Measurements from ENCODE around the gene TMUB1. TPM values are rescaled to one million over a fixed set of nuclear protein-coding genes. Genes with fewer than 3 reads are reported as not detected.
"Not testable (repeated sequence)": the region's sequence is repeated elsewhere in the genome, so short reads cannot be mapped to it uniquely, and the experiment has no call there.

TMUB1 gene
- total RNA-seq, 1 experiment from 2014 or later = 68.1 TPM

DNA sequence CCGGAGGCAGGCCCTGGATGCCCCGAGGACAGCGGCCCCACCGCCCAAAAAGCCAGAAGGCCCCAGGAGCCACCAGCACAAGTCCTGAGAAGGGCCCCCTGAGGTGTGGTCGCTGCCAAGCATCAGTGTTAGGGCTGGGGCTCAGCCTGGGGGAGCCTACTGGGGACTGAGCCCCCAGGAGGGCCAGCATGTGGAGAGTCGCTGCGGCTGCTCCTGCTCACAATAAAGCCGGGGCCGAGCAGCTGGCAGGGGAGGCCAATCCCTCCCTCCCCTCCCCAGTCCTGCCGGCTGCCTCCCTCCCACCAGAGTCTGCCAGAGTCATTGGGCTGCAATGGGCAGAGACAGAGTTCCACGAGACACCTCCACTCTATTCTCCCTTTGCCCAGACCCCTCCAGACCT is 38.0 kb downstream of the TMUB1 start:
- Mint-ChIP-seq H3K36me3 (ENCODE audit: insufficient read depth, unreplicated experiment) (no peaks in the 10 kb centered on the region), H3K4me3 (ENCODE audit: unreplicated experiment) (no peak overlapping the region), H3K9me3 (ENCODE audit: unreplicated experiment) (no peaks in the 10 kb centered on the region), H3K4me1 (ENCODE audit: low read depth, unreplicated experiment) (no peaks in the 10 kb centered on the region), H3K27me3 (ENCODE audit: insufficient read depth, unreplicated experiment) (peaks cover 4% of the 10 kb centered on the region), H3K27ac (ENCODE audit: unreplicated experiment) (no peak overlapping the region)
- BruUV-seq (replicated peaks) = no TSS peak
- no peaks in the 10 kb centered on the region; the same call in 1 of the 2 replicates for H3K27me3 ChIP-seq (replicated peaks; ENCODE audit: control insufficient read depth, insufficient read depth, low read length)
- H3K4me3 ChIP-seq (ENCODE audit: low read depth, low read length) = no peak overlapping the region
- ChIA-PET CTCF (no interaction called here), POLR2A (no interaction called here)
- TF ChIP-seq, protein P1, sequence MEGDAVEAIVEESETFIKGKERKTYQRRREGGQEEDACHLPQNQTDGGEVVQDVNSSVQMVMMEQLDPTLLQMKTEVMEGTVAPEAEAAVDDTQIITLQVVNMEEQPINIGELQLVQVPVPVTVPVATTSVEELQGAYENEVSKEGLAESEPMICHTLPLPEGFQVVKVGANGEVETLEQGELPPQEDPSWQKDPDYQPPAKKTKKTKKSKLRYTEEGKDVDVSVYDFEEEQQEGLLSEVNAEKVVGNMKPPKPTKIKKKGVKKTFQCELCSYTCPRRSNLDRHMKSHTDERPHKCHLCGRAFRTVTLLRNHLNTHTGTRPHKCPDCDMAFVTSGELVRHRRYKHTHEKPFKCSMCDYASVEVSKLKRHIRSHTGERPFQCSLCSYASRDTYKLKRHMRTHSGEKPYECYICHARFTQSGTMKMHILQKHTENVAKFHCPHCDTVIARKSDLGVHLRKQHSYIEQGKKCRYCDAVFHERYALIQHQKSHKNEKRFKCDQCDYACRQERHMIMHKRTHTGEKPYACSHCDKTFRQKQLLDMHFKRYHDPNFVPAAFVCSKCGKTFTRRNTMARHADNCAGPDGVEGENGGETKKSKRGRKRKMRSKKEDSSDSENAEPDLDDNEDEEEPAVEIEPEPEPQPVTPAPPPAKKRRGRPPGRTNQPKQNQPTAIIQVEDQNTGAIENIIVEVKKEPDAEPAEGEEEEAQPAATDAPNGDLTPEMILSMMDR (IDR thresholded peaks at IDR 0.05; ENCODE audit: insufficient read depth in 1 of 2, low read depth in 1 of 2, low read length in 1 of 2, severe bottlenecking in 1 of 2, unreplicated experiment in 1 of 2) = no peak
- H3K4me1 ChIP-seq = no peaks in the 10 kb centered on the region
- intact Hi-C loops (cut with micrococcal nuclease; ENCODE audit: unreplicated experiment) = no loop called here
- H3K9me3 ChIP-seq = no peaks in the 10 kb centered on the region
- no peaks in the 10 kb centered on the region for H3K36me3 ChIP-seq (ENCODE audit: control insufficient read depth, insufficient read depth, low read length)
- DNase-seq = no peak

DNA sequence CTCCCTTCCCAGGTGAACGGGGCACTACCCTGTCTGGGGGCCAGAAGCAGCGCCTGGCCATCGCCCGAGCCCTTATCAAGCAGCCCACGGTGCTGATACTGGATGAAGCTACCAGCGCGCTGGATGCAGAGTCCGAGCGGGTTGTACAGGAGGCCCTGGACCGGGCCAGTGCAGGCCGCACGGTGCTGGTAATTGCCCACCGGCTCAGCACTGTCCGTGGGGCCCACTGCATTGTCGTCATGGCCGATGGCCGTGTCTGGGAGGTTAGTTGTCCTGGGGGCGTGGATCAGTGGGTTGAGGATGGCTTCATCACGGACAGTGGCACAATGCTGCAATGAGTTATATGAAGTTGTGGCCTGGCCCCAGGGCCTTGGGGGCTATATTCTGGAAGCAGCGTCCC is 39.3 kb downstream of the TMUB1 start:
- H3K36me3 Mint-ChIP-seq (ENCODE audit: insufficient read depth, unreplicated experiment) = no peaks in the 10 kb centered on the region
- BruUV-seq (replicated peaks) = no TSS peak
- intact Hi-C loops (cut with micrococcal nuclease; ENCODE audit: unreplicated experiment) = no loop called here
- no peaks in the 10 kb centered on the region for H3K9me3 Mint-ChIP-seq (ENCODE audit: unreplicated experiment)
- CTCF ChIA-PET = interaction anchor here (0.7 kb wide), 1 partner anchor 18 kb away, joined by 3 read pairs; no protein-coding TSS in a partner anchor
- H3K36me3 ChIP-seq (ENCODE audit: control insufficient read depth, insufficient read depth, low read length) = no peaks in the 10 kb centered on the region
- POLR2A ChIA-PET = no interaction called here
- no peaks in the 10 kb centered on the region for H3K9me3 ChIP-seq
- no peak overlapping the region for H3K4me3 Mint-ChIP-seq (ENCODE audit: unreplicated experiment)
- H3K4me1 Mint-ChIP-seq (ENCODE audit: low read depth, unreplicated experiment) = peaks cover 5% of the 10 kb centered on the region
- no peak overlapping the region for H3K27ac Mint-ChIP-seq (ENCODE audit: unreplicated experiment)
- H3K27me3 Mint-ChIP-seq (ENCODE audit: insufficient read depth, unreplicated experiment) = no peaks in the 10 kb centered on the region
- DNase-seq = no peak
- H3K4me1 ChIP-seq = peaks cover 8% of the 10 kb centered on the region
- no peak overlapping the region for H3K4me3 ChIP-seq (ENCODE audit: low read depth, low read length)
- H3K27me3 ChIP-seq (replicated peaks; ENCODE audit: control insufficient read depth, insufficient read depth, low read length) = no peaks in the 10 kb centered on the region; the same call in 1 of the 2 replicates
- TF ChIP-seq, protein P1 (IDR thresholded peaks at IDR 0.05; ENCODE audit: insufficient read depth in 1 of 2, low read depth in 1 of 2, low read length in 1 of 2, severe bottlenecking in 1 of 2, unreplicated experiment in 1 of 2) = no peak

DNA sequence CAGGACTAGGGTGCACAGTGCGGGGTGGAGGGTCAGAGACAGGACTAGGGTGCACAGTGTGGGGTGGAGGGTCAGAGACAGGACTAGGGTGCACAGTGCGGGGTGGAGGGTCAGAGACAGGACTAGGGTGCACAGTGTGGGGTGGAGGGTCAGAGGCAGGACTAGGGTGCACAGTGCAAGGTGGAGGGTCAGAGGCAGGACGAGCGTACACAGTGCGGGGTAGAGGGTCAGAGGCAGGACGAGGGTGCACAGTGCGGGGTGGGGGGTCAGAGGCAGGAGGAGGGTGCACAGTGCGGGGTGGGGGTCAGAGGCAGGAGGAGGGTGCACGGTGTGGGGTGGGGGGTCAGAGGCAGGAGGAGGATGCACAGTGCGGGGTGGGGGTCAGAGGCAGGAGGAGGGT is 39.8 kb downstream of the TMUB1 start:
- H3K27me3 ChIP-seq (replicated peaks; ENCODE audit: control insufficient read depth, insufficient read depth, low read length); CTCF ChIA-PET; H3K4me1 Mint-ChIP-seq (ENCODE audit: low read depth, unreplicated experiment); H3K9me3 Mint-ChIP-seq (ENCODE audit: unreplicated experiment); H3K27ac Mint-ChIP-seq (ENCODE audit: unreplicated experiment); intact Hi-C loops (cut with micrococcal nuclease; ENCODE audit: unreplicated experiment); H3K36me3 Mint-ChIP-seq (ENCODE audit: insufficient read depth, unreplicated experiment); H3K4me3 Mint-ChIP-seq (ENCODE audit: unreplicated experiment); DNase-seq; H3K27me3 Mint-ChIP-seq (ENCODE audit: insufficient read depth, unreplicated experiment); H3K9me3 ChIP-seq; POLR2A ChIA-PET; H3K36me3 ChIP-seq (ENCODE audit: control insufficient read depth, insufficient read depth, low read length); BruUV-seq (replicated peaks); H3K4me3 ChIP-seq (ENCODE audit: low read depth, low read length): not testable (repeated sequence)
- peaks cover 12% of the 10 kb centered on the region for H3K4me1 ChIP-seq
